Sigmoid colon (tissue), 7 donors: Measurements from ENCODE around the gene SLC36A1. TPM values are rescaled to one million over a fixed set of nuclear protein-coding genes. Genes with fewer than 3 reads are reported as not detected.
"Not testable (repeated sequence)": the region's sequence is repeated elsewhere in the genome, so short reads cannot be mapped to it uniquely, and the experiment has no call there.

ENCODE experiments used
- DNase-seq: peaks from one replicate; pipeline ENCODE4 v3.0.0-alpha.2; 2019
- H3K27ac ChIP-seq, 4 donors: fragments of 200-600 bp; sonication (generic); one replicate each; pipeline ENCODE4 v1.5.1; 2016 to 2019; ENCODE audit warnings: mild to moderate bottlenecking in 1 of 4
- H3K27me3 ChIP-seq, 3 donors: fragments of 200-600 bp; sonication (generic); one replicate each; pipeline ENCODE4 v1.5.1; 2019; ENCODE audit warnings: mild to moderate bottlenecking in 1 of 3
- H3K36me3 ChIP-seq, 4 donors: fragments of 200-600 bp; sonication (generic); one replicate each; pipeline ENCODE4 v1.5.1; 2016 to 2019
- H3K4me1 ChIP-seq, 4 donors: fragments of 200-600 bp; sonication (generic); one replicate each; pipeline ENCODE4 v1.5.1; 2017 to 2019
- H3K4me3 ChIP-seq, 4 donors: fragments of 200-600 bp; sonication (generic); one replicate each; pipeline ENCODE4 v1.5.1; 2017 to 2019; ENCODE audit warnings: mild to moderate bottlenecking in 2 of 4, moderate library complexity in 1 of 4
- H3K9me3 ChIP-seq, 4 donors: fragments of 200-600 bp in 3 of 4; sonication (generic) in 3 of 4; one replicate each; pipeline versions ENCODE4 v1.5.1 to v1.6.1; 2013 to 2019
- EP300 ChIP-seq, 4 donors: sonication (generic); formaldehyde crosslinking; IDR thresholded peaks; one replicate each; pipeline ENCODE4 v1.6.1; 2017; ENCODE audit warnings: antibody characterized with exemption in 4 of 4
- POLR2A ChIP-seq, 2 donors: fragments of 450-650 bp; IDR thresholded peaks; one replicate each; pipeline ENCODE4 v1.6.1; 2016; ENCODE audit warnings: antibody characterized with exemption in 2 of 2, mild to moderate bottlenecking in 2 of 2, moderate library complexity in 2 of 2
- POLR2AphosphoS5 ChIP-seq, 4 donors: sonication (generic); formaldehyde crosslinking; IDR thresholded peaks; one replicate each; pipeline ENCODE4 v1.6.1; 2017; ENCODE audit warnings: antibody characterized with exemption in 4 of 4
- WGBS, 2 donors: extraction: QIAGEN DNeasy Blood & Tissue Kit; methylation state at CpG; one replicate each; pipeline ENCODE4 v1.1.7; 2013; 5-methylcytosine and 5-hydroxymethylcytosine counted together
- intact Hi-C: fragments of 100-400 bp; cut with DNase I; formaldehyde crosslinking; loops from one replicate; pipeline ENCODE4 v1.15.1; 2023
- polyA plus RNA-seq, 3 donors: library from polyadenylated mRNA; stranded (reverse); fragments of 200-250 nt; gene quantifications; one replicate each; pipeline ENCODE4 v1.2.3, GENCODE V29; 2013
- total RNA-seq, 4 donors: library from RNA; depleted of rRNA; stranded (reverse); fragments of >200 nt; gene quantifications; one replicate each; pipeline ENCODE4 v1.1.0, GENCODE V29; 2016
- TF ChIP-seq, protein P1 (sequence below), 4 experiments: fragments of 450-650 bp in 3 of 4; fragments of 200-600 bp in 1 of 4; IDR thresholded peaks; one replicate each; pipeline ENCODE4 v1.5.1; 2016 to 2019; ENCODE audit warnings: antibody characterized with exemption in 4 of 4, mild to moderate bottlenecking in 3 of 4, moderate library complexity in 2 of 4
- donor health status: healthy with polysubstance abuse.
- donor health status: Bipolar disorder and iron deficiency.
- donor health status: healthy.

SLC36A1 gene
- total and polyA plus RNA-seq, 7 donors, result 4.4 to 9.7 (median 7.6) TPM

- no peak for DNase-seq
- Histone ChIP-seq H3K9me3 (no peaks in the 10 kb centered on the region), H3K4me3 (no peak overlapping the region), H3K27me3 (no peaks in the 10 kb centered on the region), H3K27ac (no peak overlapping the region), H3K4me1 (no peaks in the 10 kb centered on the region), H3K36me3 (peaks cover 0 to 4% (median under 1%) of the 10 kb centered on the region in 4 donors)
- WGBS, 2 donors, result 88 to 95% methylated on average over 2 of the region's 2 CpGs
- intact Hi-C loops, result no loop called here
- TF ChIP-seq POLR2A (IDR thresholded peaks at IDR 0.05), result no peak
Observed at GRCh38 chr5:151495320-151495719, 47.9 kb downstream of the SLC36A1 start.

GRCh38 chr5:151496041-151496484, 48.7 kb downstream of the SLC36A1 start:
- whole genome bisulfite sequencing, 2 donors, result 81 to 91% methylated on average over 14 of the region's 14 CpGs
- intact Hi-C loops, result no loop called here
- no peak overlapping the region for H3K27ac ChIP-seq

GRCh38 chr5:151497391-151498002, 50.1 kb downstream of the SLC36A1 start:
- intact Hi-C loops, result no loop called here

More at GRCh38 chr5:151496041-151496484, 48.7 kb downstream of the SLC36A1 start:
- no peaks in the 10 kb centered on the region for H3K4me1 ChIP-seq
- no peak for DNase-seq
- H3K36me3 ChIP-seq, result no peaks in the 10 kb centered on the region
- no peaks in the 10 kb centered on the region for H3K9me3 ChIP-seq
- H3K27me3 ChIP-seq, result no peaks in the 10 kb centered on the region
- TF ChIP-seq EP300 (IDR thresholded peaks at IDR 0.05), result no peak
- no peak for TF ChIP-seq POLR2A (IDR thresholded peaks at IDR 0.05)
- TF ChIP-seq, protein P1, sequence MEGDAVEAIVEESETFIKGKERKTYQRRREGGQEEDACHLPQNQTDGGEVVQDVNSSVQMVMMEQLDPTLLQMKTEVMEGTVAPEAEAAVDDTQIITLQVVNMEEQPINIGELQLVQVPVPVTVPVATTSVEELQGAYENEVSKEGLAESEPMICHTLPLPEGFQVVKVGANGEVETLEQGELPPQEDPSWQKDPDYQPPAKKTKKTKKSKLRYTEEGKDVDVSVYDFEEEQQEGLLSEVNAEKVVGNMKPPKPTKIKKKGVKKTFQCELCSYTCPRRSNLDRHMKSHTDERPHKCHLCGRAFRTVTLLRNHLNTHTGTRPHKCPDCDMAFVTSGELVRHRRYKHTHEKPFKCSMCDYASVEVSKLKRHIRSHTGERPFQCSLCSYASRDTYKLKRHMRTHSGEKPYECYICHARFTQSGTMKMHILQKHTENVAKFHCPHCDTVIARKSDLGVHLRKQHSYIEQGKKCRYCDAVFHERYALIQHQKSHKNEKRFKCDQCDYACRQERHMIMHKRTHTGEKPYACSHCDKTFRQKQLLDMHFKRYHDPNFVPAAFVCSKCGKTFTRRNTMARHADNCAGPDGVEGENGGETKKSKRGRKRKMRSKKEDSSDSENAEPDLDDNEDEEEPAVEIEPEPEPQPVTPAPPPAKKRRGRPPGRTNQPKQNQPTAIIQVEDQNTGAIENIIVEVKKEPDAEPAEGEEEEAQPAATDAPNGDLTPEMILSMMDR (IDR thresholded peaks at IDR 0.05), result no peak
- TF ChIP-seq POLR2AphosphoS5 (IDR thresholded peaks at IDR 0.05), result no peak
- no peak overlapping the region for H3K4me3 ChIP-seq

DNA sequence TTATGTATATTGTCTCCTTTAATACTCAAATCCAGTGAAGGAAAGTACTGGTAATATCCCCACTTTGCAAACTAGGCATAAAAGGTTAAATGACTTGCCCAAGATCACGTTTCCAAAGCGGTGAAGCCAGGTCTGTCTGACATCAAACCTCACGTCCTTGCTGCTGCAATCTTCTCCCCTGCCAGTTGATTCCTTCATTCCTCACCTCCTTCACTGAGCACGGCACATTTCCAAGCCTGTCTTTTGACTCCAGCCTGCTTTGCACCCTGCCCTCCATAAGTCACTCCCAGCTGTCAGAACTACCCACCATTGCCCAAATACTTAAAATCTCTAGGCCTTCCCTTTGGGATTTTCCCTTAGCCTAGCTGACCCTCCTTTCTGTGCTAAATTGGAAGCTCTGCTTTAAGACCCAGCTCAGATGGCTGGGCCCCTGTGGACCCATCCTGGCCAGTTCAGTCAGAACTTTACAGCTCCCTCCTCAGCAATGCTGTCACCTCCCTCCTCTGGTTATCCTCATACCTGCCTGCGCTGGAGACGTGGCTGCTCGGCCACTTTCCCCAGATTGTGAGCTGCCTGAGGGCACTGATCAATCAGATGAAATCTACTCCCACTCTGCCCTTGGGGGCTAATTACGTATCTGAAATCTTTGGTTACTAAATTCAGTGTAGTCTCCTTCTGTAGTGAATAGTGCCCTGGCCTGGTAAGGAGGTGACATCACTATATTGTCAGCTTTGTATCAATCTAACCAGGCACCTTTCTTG, 51.2 kb downstream of the SLC36A1 start:
- Histone ChIP-seq H3K4me3 (no peak overlapping the region), H3K36me3 (no peaks in the 10 kb centered on the region), H3K27ac (no peak overlapping the region), H3K27me3 (no peaks in the 10 kb centered on the region), H3K9me3 (no peaks in the 10 kb centered on the region), H3K4me1 (no peaks in the 10 kb centered on the region)
- TF ChIP-seq POLR2AphosphoS5 (IDR thresholded peaks at IDR 0.05), result no peak
- WGBS, 2 donors, result 87 to 91% methylated on average over 8 of the region's 8 CpGs
- DNase-seq, result no peak
- intact Hi-C loops, result no loop called here

More at GRCh38 chr5:151497391-151498002, 50.1 kb downstream of the SLC36A1 start:
- no peaks in the 10 kb centered on the region for H3K9me3 ChIP-seq
- no peak for DNase-seq
- no peaks in the 10 kb centered on the region for H3K27me3 ChIP-seq
- 81 to 94% methylated on average over 3 of the region's 3 CpGs for WGBS, 2 donors
- TF ChIP-seq POLR2AphosphoS5 (IDR thresholded peaks at IDR 0.05) (no peak), POLR2A (IDR thresholded peaks at IDR 0.05) (no peak), EP300 (IDR thresholded peaks at IDR 0.05) (no peak)
- TF ChIP-seq, protein P1 (IDR thresholded peaks at IDR 0.05), result no peak
- H3K4me3 ChIP-seq, result no peak overlapping the region
- no peak overlapping the region for H3K27ac ChIP-seq
- no peaks in the 10 kb centered on the region for H3K4me1 ChIP-seq
- no peaks in the 10 kb centered on the region for H3K36me3 ChIP-seq

- H3K36me3 ChIP-seq, result no peaks in the 10 kb centered on the region
- intact Hi-C loops, result loop anchor here (1.0 to 5.0 kb wide), 2 partner anchors 52 to 153 kb away; partner anchors contain the start of gene SLC36A1
- DNase-seq, result no peak
- no peaks in the 10 kb centered on the region for H3K4me1 ChIP-seq
- H3K4me3 ChIP-seq, result no peak overlapping the region
- H3K27ac ChIP-seq, result no peak overlapping the region
- WGBS, 2 donors, result 78 to 81% methylated on average over 8 of the region's 8 CpGs
- no peaks in the 10 kb centered on the region for H3K9me3 ChIP-seq
- no peaks in the 10 kb centered on the region for H3K27me3 ChIP-seq
- no peak for TF ChIP-seq EP300 (IDR thresholded peaks at IDR 0.05)
Observed at GRCh38 chr5:151499501-151500035, 52.2 kb downstream of the SLC36A1 start.

DNA sequence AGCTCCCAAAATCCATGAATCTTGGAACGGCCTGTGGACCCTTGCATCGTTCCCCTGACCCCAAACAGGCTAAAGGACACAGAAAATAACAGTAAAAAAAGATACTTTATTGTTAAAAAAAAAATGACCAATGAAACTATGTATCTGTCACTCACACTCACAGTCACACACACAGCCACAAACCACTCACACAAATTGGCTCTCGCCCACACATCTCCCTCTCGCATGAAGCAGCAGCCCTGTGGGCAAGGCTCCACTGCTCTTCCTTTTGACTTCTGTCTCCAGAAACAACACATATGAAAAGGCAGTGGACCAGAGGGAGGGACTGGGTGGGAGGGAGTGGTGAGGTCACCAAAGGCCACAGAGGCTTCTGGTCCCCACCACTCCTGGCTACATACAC, 56.6 kb downstream of the SLC36A1 start:
- no peak for DNase-seq
- Histone ChIP-seq H3K36me3 (no peaks in the 10 kb centered on the region), H3K4me1 (no peaks in the 10 kb centered on the region), H3K9me3 (no peaks in the 10 kb centered on the region), H3K27ac (no peak overlapping the region), H3K27me3 (no peaks in the 10 kb centered on the region), H3K4me3 (no peak overlapping the region)
- TF ChIP-seq POLR2AphosphoS5 (IDR thresholded peaks at IDR 0.05), result no peak
- TF ChIP-seq POLR2A (IDR thresholded peaks at IDR 0.05), result no peak
- no peak for TF ChIP-seq EP300 (IDR thresholded peaks at IDR 0.05)
- TF ChIP-seq, protein P1 (IDR thresholded peaks at IDR 0.05), result no peak
- intact Hi-C loops, result loop anchor here (5.0 kb wide), 1 partner anchor 148 kb away; no protein-coding TSS in a partner anchor
- WGBS, 2 donors, result 87 to 91% methylated on average over 4 of the region's 4 CpGs

DNA sequence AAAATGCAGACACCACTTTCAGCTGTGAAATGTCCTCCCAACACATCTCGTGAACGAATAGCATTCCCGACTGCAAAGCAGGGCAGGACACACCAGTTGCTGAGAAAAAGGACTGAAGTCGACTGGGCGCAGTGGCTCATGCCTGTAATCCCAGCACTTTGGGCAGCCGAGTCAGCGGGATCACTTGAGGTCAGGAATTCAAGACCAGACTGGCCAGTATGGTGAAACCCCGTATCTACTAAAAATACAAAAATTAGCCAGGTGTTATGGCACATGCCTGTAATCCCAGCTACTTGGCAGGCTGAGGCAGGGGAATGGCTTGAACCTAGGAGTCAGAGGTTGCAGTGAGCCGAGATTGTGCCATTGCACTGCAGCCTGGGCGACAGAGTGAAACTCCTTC, 60.9 kb downstream of the SLC36A1 start:
- DNase-seq, intact Hi-C loops, H3K4me3 ChIP-seq, H3K27ac ChIP-seq, H3K9me3 ChIP-seq, H3K4me1 ChIP-seq, H3K36me3 ChIP-seq, H3K27me3 ChIP-seq: not testable (repeated sequence)
- WGBS, 2 donors, result 91 to 93% methylated on average over 10 of the region's 10 CpGs
